Liver (tissue), 2 donors: ENCODE data around the gene PXMP4.

ENCODE experiments used
- GABPA ChIP-seq, 2 donors: IDR thresholded peaks in 1 of 2; conservative IDR thresholded peaks in 1 of 2; 2 replicates each; pipeline ENCODE4 v1.6.1; 2016; ENCODE audit warnings: antibody characterized with exemption in 2 of 2, mild to moderate bottlenecking in 1 of 2, moderate library complexity in 1 of 2
- NR2F2 ChIP-seq: IDR thresholded peaks from 2 replicates; pipeline ENCODE4 v1.6.1; 2016; ENCODE audit warnings: antibody characterized with exemption
- donor health status: healthy.

DNA sequence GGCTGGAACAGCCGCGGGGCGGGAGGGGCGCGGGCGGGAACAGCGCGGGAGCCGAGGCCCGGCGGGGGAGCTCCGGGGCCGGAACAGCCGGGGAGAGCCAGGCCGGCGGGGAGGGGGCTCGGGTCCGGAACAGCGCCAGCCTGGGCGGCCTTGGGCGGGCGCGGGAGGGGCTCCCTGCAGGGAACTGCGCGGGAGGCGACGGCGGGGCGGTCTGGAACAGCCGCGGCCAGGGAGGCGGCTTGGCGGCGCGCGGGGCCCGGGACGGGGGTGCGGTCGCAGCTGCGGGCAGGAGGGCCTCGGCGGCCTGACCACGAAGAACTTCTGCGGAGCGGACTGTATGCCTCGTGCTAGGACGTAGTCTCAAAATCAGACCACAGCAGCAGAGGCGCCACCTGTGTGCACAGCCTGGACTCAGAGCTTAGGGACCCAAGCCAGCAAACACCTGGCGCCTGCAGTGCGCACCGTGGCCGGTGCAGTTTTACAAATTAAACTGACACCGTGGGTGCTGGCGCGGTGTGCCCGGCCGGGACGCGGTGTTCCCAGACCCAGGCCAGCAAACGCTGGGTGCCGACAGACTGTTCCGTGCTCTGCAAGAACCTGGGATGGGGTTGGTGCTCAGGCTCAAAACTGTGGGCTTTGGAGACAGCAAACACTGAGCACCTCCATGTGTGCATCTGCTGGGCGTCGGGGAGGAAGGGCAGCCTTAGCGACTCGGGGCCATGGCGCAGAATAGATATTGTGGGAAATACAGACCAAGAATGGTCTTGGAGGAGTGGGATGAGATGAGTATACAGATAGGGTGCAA, 12.3 kb upstream of the PXMP4 start:
- TF ChIP-seq GABPA (IDR thresholded peaks at IDR 0.05 in 1 of 2, conservative IDR thresholded peaks at IDR 0.05 in 1 of 2): no peak
- TF ChIP-seq NR2F2: no peak
